ENCODE measurements around the gene DBR1. TPM values are rescaled to one million over a fixed set of nuclear protein-coding genes. Genes with fewer than 3 reads are reported as not detected.
A peak's percentile ranks its signal among the peaks of the same experiment; 100 is the strongest.
"Not testable (repeated sequence)": the region's sequence is repeated elsewhere in the genome, so short reads cannot be mapped to it uniquely, and the experiment has no call there.

DBR1 gene
- total RNA-seq, 2 donors from 2014 or later = 10.5 to 10.6 TPM

- DNase-seq (ENCODE audit: low spot score) = no peak
- intact Hi-C loops (cut with DNase I) = loop anchor here in 1 of 2 donors (10.0 kb wide), 1 partner anchor 73 kb away; the partner anchor contains the start of gene DZIP1L
These were observed 13.5 kb upstream of the DBR1 start for GRCh38 chr3:138188013-138188730.

- DNase-seq (ENCODE audit: low spot score) = peak; percentile 88
- intact Hi-C loops (cut with DNase I) = loop anchor here in 1 of 2 donors (10.0 kb wide), 1 partner anchor 73 kb away; the partner anchor contains the start of gene DZIP1L
These were observed 12.7 kb upstream of the DBR1 start, which contains the start of gene ARMC8 for GRCh38 chr3:138187296-138188012. Gene ARMC8 (plus strand): TSS chr3:138187301. CDS start chr3:138187555, 254 bp downstream.

GRCh38 chr3:138186803-138187295, 12.1 kb upstream of the DBR1 start:
- intact Hi-C loops (cut with DNase I) = loop anchor here in 1 of 2 donors (10.0 kb wide), 1 partner anchor 72 kb away; the partner anchor contains the start of gene DZIP1L

GRCh38 chr3:138186221-138186620, 11.5 kb upstream of the DBR1 start:
- intact Hi-C loops (cut with DNase I) = loop anchor here in 1 of 2 donors (10.0 kb wide), 1 partner anchor 71 kb away; the partner anchor contains the start of gene DZIP1L
- no peak for DNase-seq (ENCODE audit: low spot score)

More at GRCh38 chr3:138186803-138187295, 12.1 kb upstream of the DBR1 start:
- DNase-seq (ENCODE audit: low spot score) = peak; percentile 96

GRCh38 chr3:138184994-138185393, 10.3 kb upstream of the DBR1 start:
- intact Hi-C loops (cut with DNase I) = loop anchor here in 1 of 2 donors (10.0 kb wide), 1 partner anchor 70 kb away; the partner anchor contains the start of gene DZIP1L
- DNase-seq (ENCODE audit: low spot score) = no peak

GRCh38 chr3:138180375-138181029, 5.8 kb upstream of the DBR1 start:
- intact Hi-C loops (cut with DNase I) = loop anchor here in 1 of 2 donors (10.0 kb wide), 1 partner anchor 66 kb away; the partner anchor contains the start of gene DZIP1L
- DNase-seq (ENCODE audit: low spot score) = no peak

- DNase-seq (ENCODE audit: low spot score) = no peak
- intact Hi-C loops (cut with DNase I) = loop anchor here in 1 of 2 donors (10.0 kb wide), 1 partner anchor 51 kb away; no protein-coding TSS in a partner anchor
These were observed 826 bp downstream of the DBR1 start for GRCh38 chr3:138173769-138174420.

- DNase-seq (ENCODE audit: low spot score) = no peak
- intact Hi-C loops (cut with DNase I) = loop anchor here in 1 of 2 donors (10.0 kb wide), 1 partner anchor 52 kb away; no protein-coding TSS in a partner anchor
These were observed 2.1 kb downstream of the DBR1 start for GRCh38 chr3:138172625-138173024.

- no peak for DNase-seq (ENCODE audit: low spot score)
- intact Hi-C loops (cut with DNase I) = loop anchor here in 1 of 2 donors (10.0 kb wide), 1 partner anchor 1670 kb away; no protein-coding TSS in a partner anchor
These were observed 9.7 kb downstream of the DBR1 start for GRCh38 chr3:138165061-138165460.

GRCh38 chr3:138157743-138158142, 17.0 kb downstream of the DBR1 start:
- intact Hi-C loops (cut with DNase I) = no loop called here
- DNase-seq (ENCODE audit: low spot score) = no peak

- intact Hi-C loops (cut with DNase I) = no loop called here
- no peak for DNase-seq (ENCODE audit: low spot score)
These were observed 20.2 kb downstream of the DBR1 start for GRCh38 chr3:138154534-138154933.

GRCh38 chr3:138148503-138148902, 26.2 kb downstream of the DBR1 start:
- DNase-seq (ENCODE audit: low spot score) = no peak
- intact Hi-C loops (cut with DNase I) = no loop called here

GRCh38 chr3:138142181-138142580, 32.5 kb downstream of the DBR1 start:
- intact Hi-C loops (cut with DNase I); DNase-seq (ENCODE audit: low spot score): not testable (repeated sequence)

GRCh38 chr3:138140940-138141339, 33.8 kb downstream of the DBR1 start:
- intact Hi-C loops (cut with DNase I) = no loop called here
- no peak for DNase-seq (ENCODE audit: low spot score)

GRCh38 chr3:138139691-138140090, 35.0 kb downstream of the DBR1 start:
- intact Hi-C loops (cut with DNase I) = no loop called here
- DNase-seq (ENCODE audit: low spot score) = no peak

GRCh38 chr3:138137861-138138260, 36.9 kb downstream of the DBR1 start:
- intact Hi-C loops (cut with DNase I) = no loop called here
- no peak for DNase-seq (ENCODE audit: low spot score)

GRCh38 chr3:138136201-138136600, 38.5 kb downstream of the DBR1 start:
- intact Hi-C loops (cut with DNase I) = no loop called here
- DNase-seq (ENCODE audit: low spot score) = no peak

GRCh38 chr3:138135833-138136194, 38.9 kb downstream of the DBR1 start:
- intact Hi-C loops (cut with DNase I) = no loop called here
- no peak for DNase-seq (ENCODE audit: low spot score)
